PC-3 (cell line): Measurements from ENCODE around the gene NLGN1.

Experiments
- CTCF ChIP-seq: fragments of 300-600 bp; sonication (generic); conservative IDR thresholded peaks from 2 replicates; pipeline ENCODE4 v1.5.1; 2017; ENCODE audit warnings: antibody characterized with exemption, low read depth, mild to moderate bottlenecking, low read length
- EZH2 ChIP-seq: fragments of 300-600 bp; sonication (generic); IDR thresholded peaks from one replicate; pipeline ENCODE4 v1.6.1; 2017; ENCODE audit warnings: antibody characterized with exemption, mild to moderate bottlenecking, low read length; ENCODE audit not compliant: unreplicated experiment
- EZH2phosphoT487 ChIP-seq: fragments of 300-600 bp; sonication (generic); IDR thresholded peaks from 2 replicates; pipeline ENCODE4 v1.6.1; 2018; ENCODE audit warnings: mild to moderate bottlenecking, antibody characterized with exemption, low read length, borderline replicate concordance

- TF ChIP-seq EZH2 (no peak), CTCF (no peak), EZH2phosphoT487 (no peak)
Observed at GRCh38 chr3:174016186-174016585, 618.6 kb downstream of the NLGN1 start.
